Inflammatory macrophage (primary cell): ENCODE results near the gene SDHAF1.
"Not testable (repeated sequence)": the region's sequence is repeated elsewhere in the genome, so short reads cannot be mapped to it uniquely, and the experiment has no call there.

Experiments used
- DNase-seq, 2 donors: peaks; one replicate each; pipeline ENCODE4 v3.0.0-alpha.2; 2020 to 2022

Gene SDHAF1

GRCh38 chr19:36019061-36019670 is 24.2 kb downstream of the SDHAF1 start:
- no peak for DNase-seq

- DNase-seq, result no peak
Observed at GRCh38 chr19:36023432-36023831, 28.4 kb downstream of the SDHAF1 start.

GRCh38 chr19:36025541-36025940 is 30.6 kb downstream of the SDHAF1 start:
- DNase-seq, result no peak

GRCh38 chr19:36026091-36026876 is 31.3 kb downstream of the SDHAF1 start:
- DNase-seq, result no peak

GRCh38 chr19:36027696-36028095 is 32.7 kb downstream of the SDHAF1 start:
- DNase-seq, result no peak

GRCh38 chr19:36028313-36029041 is 33.5 kb downstream of the SDHAF1 start:
- no peak for DNase-seq

GRCh38 chr19:36030264-36031148 is 35.5 kb downstream of the SDHAF1 start:
- DNase-seq, result no peak

GRCh38 chr19:36031308-36031707 is 36.3 kb downstream of the SDHAF1 start:
- DNase-seq, result no peak

- no peak for DNase-seq
Observed at GRCh38 chr19:36032251-36033104, 37.5 kb downstream of the SDHAF1 start, which contains the start of gene CLIP3. Gene CLIP3, minus strand, starts transcription at chr19:36032873. Its CDS starts 516 bp downstream, at chr19:36032357.

- no peak for DNase-seq
Observed at GRCh38 chr19:36040495-36040894, 45.5 kb downstream of the SDHAF1 start.

- DNase-seq, result not testable (repeated sequence)
Observed at GRCh38 chr19:36041092-36041491, 46.1 kb downstream of the SDHAF1 start.

GRCh38 chr19:36041831-36042230 is 46.8 kb downstream of the SDHAF1 start:
- peak; percentile 63 to 77 for DNase-seq

- DNase-seq, result no peak
Observed at GRCh38 chr19:36043952-36044351, 49.0 kb downstream of the SDHAF1 start.
